Skeletal muscle cell (primary cell): ENCODE results near the gene ATP6V1C2.

Source experiments
- DNase-seq: peaks from one replicate; pipeline ENCODE4 v3.0.0-alpha.2; 2010; ENCODE audit warnings: low read depth
- H3K4me3 ChIP-seq: 2 replicates; pipeline ENCODE4 v1.5.1; 2011; ENCODE audit warnings: low read depth, mild to moderate bottlenecking, control low read depth, low read length, moderate library complexity

ATP6V1C2 gene

DNA sequence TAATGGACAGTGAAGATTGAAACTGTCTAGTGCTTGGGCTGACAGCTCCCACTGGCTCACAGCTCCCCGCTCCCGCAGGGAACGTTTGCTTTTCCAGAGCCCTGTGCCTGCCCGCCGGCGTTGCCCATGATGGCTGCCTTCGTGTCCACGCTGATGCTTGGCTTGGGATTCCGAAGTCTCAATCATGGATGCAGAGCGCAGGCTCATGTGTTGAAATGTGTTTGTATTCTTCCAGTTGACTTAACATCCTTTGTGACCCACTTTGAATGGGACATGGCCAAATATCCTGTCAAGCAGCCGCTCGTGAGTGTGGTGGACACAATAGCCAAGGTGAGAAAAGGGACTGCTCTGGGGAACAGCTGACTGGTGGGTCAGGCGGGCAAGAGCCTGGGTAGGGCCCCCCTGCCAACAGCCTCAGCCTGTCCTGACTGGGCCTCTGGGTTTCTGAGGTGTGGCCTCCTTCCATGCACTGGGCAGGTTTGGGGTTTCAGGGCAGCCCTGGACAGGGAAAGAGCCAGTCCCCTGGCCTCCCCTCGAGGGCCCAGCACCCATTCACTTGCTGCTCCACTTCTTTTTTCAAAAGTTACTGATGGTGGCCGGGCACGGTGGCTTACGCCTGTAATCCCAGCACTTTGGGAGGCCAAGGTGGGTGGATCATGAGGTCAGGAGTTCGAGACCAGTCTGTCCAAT, 42.8 kb downstream of the ATP6V1C2 start:
- DNase-seq = no peak
- H3K4me3 ChIP-seq = no peak overlapping the region

- no peak overlapping the region for H3K4me3 ChIP-seq
- no peak for DNase-seq
These were observed 43.5 kb downstream of the ATP6V1C2 start for GRCh38 chr2:10764896-10765295.

DNA sequence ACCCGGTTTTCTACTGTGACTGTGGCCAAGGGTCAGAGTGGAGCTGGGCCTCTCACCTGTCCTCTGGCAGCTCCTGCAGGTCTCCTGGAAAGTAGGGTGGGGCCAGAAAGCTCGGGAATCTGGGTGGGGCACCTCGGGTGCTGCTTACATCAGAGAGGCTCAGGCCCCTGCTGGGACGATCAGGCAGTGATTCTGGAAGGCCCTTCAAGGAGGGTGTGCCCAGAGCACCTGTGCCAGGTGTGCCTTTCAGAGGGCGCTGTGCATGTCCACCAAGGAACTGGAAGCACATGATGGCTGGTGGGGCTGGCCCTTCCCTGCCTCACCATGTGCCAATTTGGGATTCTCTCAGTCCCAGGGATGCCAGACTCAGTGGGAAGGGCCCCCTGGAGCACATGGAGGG, 44.0 kb downstream of the ATP6V1C2 start:
- no peak for DNase-seq

DNA sequence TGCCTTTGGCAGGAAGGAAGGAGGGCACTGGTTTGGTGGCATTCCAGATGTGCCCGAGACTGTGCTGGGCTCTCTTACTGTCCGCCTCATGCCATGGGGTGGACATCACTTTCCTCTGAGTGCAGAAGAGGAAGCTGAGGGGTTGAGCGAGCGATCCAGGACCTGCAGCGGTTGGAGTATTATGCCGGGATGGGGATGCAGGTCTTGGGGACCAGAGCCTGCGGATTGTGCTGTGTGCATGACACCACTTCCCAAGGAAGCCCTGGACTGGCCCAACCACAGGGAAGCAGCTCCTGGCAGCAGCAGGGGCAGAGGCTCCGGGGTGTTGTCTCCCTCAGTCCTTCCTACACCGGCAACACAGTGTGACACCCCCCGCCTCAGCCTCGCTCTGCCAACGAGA, 44.5 kb downstream of the ATP6V1C2 start:
- no peak for DNase-seq

More for the DNA sequence above, 44.0 kb downstream of the ATP6V1C2 start:
- H3K4me3 ChIP-seq = no peak overlapping the region

DNA sequence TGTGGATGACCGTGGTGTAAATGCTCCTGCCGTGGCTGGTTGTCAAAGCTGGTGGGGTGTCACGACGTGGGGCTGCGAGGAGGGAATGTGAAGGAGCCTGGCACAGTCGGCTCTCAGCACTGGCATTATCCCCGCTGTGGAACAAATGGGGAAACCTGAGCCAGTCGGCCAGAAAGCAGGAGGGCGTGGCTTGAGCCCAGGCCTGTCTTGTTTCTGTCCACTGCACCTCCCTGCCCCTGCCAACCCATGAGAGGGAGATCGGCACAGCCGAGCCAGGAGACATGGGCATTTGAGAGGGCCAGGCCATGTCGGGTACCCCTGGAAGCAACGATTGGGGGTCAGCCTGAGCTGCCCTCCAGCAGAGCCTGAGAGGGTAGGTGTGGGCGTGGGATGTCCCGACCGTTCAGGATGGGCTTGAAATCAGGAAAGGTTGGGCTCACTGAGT, 46.7 kb downstream of the ATP6V1C2 start:
- DNase-seq = no peak
- H3K4me3 ChIP-seq = no peak overlapping the region

More for the DNA sequence above, 44.5 kb downstream of the ATP6V1C2 start:
- no peak overlapping the region for H3K4me3 ChIP-seq

DNA sequence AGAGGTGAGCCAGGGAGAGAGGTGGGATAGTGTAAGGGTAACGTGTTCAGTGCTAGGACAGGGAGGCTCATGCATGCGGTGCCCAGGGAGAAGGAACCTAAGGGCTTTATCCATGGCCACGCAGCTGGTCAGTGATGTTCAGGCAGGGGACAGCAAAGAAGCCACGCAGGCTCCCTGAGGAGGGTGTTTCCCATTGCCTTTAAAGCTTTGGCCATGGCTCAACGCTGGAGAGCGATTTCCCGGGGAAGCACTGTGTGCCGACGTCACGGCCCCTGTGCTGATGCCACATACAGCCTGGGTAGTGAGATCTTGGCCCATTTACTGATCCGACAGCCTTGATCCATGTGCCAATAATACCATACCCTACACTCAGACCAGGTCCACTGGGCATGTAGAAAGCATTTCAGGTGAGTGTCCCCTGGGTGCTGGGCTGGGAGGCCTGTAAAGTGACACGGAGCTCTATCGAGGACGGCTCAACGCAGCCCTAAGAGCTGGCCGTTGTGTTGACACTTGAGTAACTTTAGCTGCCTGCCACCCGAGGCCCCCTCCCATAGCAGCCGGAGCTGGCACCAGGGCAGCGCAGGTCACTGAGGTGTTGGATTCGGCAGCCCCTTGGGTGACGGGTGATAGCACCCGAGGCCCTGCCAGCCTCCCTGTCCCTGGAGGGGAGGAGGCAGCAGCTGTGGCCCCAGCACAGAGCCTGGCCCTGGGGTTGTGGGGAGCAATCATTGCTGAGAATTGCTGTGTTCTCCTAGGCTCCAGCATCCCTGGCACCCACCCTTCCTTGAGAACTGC, 49.7 kb downstream of the ATP6V1C2 start:
- no peak overlapping the region for H3K4me3 ChIP-seq
- DNase-seq = no peak

DNA sequence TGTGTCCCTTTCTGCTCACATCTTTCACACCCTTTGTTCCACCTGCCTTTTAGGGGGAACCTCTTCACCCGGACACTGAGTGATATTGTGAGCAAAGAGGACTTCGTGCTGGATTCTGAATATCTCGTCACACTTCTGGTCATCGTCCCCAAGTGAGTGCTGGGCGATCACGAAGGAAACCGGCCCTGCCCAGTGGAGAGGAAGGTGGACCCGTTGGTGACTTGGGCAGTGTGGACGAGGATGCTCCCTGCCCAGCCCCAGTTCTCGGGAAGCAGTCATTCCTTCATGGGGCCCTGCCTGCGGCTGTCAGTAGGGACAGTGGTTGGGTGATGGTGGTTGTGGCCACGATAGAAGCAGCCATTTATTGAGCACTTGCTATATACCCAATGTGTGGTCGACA, 50.4 kb downstream of the ATP6V1C2 start:
- H3K4me3 ChIP-seq = no peak overlapping the region
- DNase-seq = no peak

- no peak overlapping the region for H3K4me3 ChIP-seq
- DNase-seq = no peak
These were observed 50.9 kb downstream of the ATP6V1C2 start for GRCh38 chr2:10772201-10772867.

DNA sequence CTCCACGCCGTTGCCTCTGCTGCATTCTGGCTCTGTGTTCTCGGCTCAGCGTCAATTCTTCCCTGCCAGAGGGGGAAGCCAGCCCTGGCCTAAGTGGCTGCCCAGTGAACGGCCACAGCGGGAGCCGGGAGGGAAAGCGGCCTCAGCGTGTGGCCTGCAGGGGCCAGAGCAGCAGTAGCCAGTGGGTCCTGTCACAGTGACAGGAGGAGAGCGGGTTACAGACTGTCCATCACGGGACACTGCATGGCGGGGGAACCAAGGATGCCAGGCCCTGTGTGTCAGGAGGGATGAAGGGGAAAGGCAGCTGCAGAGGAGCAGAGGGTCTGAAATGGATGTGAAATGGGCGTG, 51.4 kb downstream of the ATP6V1C2 start:
- no peak for DNase-seq
- no peak overlapping the region for H3K4me3 ChIP-seq

DNA sequence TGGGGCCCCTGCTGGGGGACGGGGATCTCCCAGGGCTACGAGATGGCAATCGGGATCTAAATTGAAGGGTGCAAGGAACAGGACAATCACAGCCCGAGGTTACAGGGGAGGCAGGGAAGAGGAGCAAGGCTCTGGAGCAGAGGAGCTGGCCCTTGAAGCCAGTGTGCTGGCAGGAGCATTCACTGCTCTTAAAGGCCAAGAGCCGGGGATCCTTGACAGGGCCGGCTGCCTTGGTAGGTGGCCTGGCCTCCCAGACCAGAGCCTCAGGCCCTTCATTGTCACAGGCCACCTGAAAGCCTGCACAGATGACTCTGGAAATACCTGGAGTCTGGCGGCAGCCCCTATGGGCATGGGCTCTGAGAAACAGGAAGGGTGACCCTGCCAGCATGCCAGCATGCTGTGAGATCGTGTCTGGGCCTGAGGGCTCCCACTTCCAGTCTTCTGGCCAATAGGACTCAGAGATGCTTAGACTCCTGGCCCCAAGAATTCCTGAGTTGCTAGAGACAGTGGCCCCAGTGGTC, 52.5 kb downstream of the ATP6V1C2 start:
- no peak for DNase-seq
- no peak overlapping the region for H3K4me3 ChIP-seq

DNA sequence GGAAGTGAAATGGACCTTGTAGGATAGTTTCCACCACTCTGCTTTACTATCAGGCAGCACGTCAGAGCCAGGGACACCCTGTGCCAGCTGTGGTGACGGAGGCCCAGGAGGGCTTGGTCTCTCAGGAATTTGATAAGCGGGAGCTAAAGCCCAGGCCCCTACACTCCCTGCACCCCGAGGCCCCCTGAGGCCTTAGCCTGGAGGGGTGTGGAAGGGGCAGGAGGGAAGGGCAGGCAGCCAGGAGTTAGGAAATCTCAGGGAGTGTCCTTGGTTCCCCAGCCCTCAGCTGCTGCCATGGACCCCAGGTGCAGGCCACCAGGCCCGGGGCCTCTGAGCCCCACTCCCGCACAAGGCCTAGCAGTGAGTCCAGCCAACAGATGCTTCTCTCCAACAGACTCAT, 53.0 kb downstream of the ATP6V1C2 start:
- peak; percentile 4 for DNase-seq
- no peak overlapping the region for H3K4me3 ChIP-seq

- DNase-seq = no peak
- no peak overlapping the region for H3K4me3 ChIP-seq
These were observed 53.8 kb downstream of the ATP6V1C2 start for GRCh38 chr2:10775021-10775780.

DNA sequence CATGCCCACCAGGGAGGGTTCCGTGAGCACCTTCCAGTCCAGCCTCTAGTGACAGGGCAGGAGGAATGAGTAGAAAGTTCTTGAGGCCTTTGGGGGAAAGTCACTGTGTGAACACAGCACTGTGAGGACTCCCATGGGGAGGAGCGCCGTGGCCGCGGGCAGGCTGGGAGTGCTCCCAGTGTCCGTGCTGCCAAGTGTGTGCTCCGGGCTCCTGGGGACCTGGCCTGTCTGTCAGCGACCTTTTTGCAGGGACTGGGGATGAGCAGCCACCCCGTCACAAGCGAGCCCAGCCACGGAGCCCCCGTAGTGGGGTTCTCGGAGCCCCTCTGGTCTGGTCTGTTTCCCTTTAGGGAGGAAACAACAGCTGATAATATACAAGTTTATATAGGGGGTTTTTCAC, 54.4 kb downstream of the ATP6V1C2 start:
- DNase-seq = no peak
- H3K4me3 ChIP-seq = no peak overlapping the region

- no peak for DNase-seq
- no peak overlapping the region for H3K4me3 ChIP-seq
These were observed 55.0 kb downstream of the ATP6V1C2 start for GRCh38 chr2:10776231-10776977.

GRCh38 chr2:10777111-10777841, 55.8 kb downstream of the ATP6V1C2 start:
- no peak for DNase-seq
- no peak overlapping the region for H3K4me3 ChIP-seq

- no peak overlapping the region for H3K4me3 ChIP-seq
- no peak for DNase-seq
These were observed 56.7 kb downstream of the ATP6V1C2 start for GRCh38 chr2:10777842-10778723.

- DNase-seq = no peak
- no peak overlapping the region for H3K4me3 ChIP-seq
These were observed 57.3 kb downstream of the ATP6V1C2 start for GRCh38 chr2:10778724-10779115.
